A549 (cell line): ENCODE measurements around the gene CXXC5.

ENCODE experiments used
- EHMT2 ChIP-seq: fragments of 200-600 bp; sonication (generic); IDR thresholded peaks from 2 replicates; pipeline ENCODE4 v1.6.1; 2016; ENCODE audit warnings: antibody characterized with exemption, low read depth, mild to moderate bottlenecking, moderate library complexity
- EP300 ChIP-seq, 2 experiments: fragments of >200 bp; sonication (Bioruptor Twin); formaldehyde crosslinking; IDR thresholded peaks; 2 replicates in 1 of 2; 3 replicates in 1 of 2; pipeline ENCODE4 v1.6.1; 2016 to 2017
- FOSL2 ChIP-seq, 2 experiments: fragments of 450-650 bp in 1 of 2; fragments of >200 bp in 1 of 2; sonication (Bioruptor Twin) in 1 of 2; formaldehyde crosslinking; IDR thresholded peaks; 2 replicates each; pipeline versions ENCODE4 v1.5.0 to v1.6.1; 2016 to 2020; ENCODE audit warnings: mild to moderate bottlenecking in 1 of 2, moderate library complexity in 1 of 2
- JUN ChIP-seq, 2 experiments: fragments of >200 bp; sonication (Bioruptor Twin); formaldehyde crosslinking; IDR thresholded peaks; 2 replicates in 1 of 2; 3 replicates in 1 of 2; pipeline ENCODE4 v1.6.1; 2016 to 2017
- JUNB ChIP-seq: fragments of >200 bp; sonication (Bioruptor Twin); formaldehyde crosslinking; IDR thresholded peaks from 2 replicates; pipeline ENCODE4 v1.6.1; 2016
- POLR2AphosphoS2 ChIP-seq: conservative IDR thresholded peaks from 2 replicates; pipeline ENCODE4 v1.6.1; 2012; ENCODE audit warnings: low read length, improper control_type of control experiment, inconsistent platforms
- REST ChIP-seq: fragments of 200-600 bp; sonication (generic); IDR thresholded peaks from 2 replicates; pipeline ENCODE4 v1.6.1; 2016; ENCODE audit warnings: antibody characterized with exemption, mild to moderate bottlenecking, moderate library complexity
- SMC3 ChIP-seq: fragments of >200 bp; sonication (Bioruptor Twin); formaldehyde crosslinking; IDR thresholded peaks from 3 replicates; pipeline ENCODE4 v1.6.1; 2018; ENCODE audit warnings: inconsistent platforms
- TP53 ChIP-seq: fragments of 250-450 bp; sonication (Bioruptor Pico); IDR thresholded peaks from 2 replicates; pipeline ENCODE4 v1.5.0; 2021; ENCODE audit warnings: mild to moderate bottlenecking, moderate library complexity
- TF ChIP-seq, protein P1 (sequence below): fragments of >200 bp; sonication (Bioruptor Twin); formaldehyde crosslinking; IDR thresholded peaks from 3 replicates; pipeline ENCODE4 v1.5.1; 2016

DNA sequence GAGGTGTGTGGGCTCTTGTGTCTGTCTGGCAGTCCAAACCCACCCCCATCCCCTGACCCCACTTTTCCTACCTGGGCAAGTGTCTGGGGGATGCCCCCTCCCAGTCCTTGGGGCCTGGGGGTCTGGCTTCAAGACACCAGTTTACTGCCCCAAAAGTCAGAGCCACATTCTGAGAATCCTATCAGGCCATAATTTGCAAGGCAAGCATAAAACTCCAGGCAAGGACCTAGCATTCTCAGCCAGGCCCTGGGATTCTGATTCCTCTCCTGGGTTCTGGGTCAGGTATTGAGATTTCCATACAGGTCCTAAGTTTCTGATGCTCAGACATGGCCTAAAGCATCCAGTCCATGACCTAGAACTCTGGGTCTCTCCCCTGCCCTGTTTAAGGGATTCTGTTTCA lies 33.3 kb downstream of the CXXC5 start:
- TF ChIP-seq POLR2AphosphoS2 = no peak
- TF ChIP-seq TP53 (CRISPR knock-in tag) = no peak
- no peak for TF ChIP-seq EP300 (IDR thresholded peaks at IDR 0.05)
- TF ChIP-seq FOSL2 (IDR thresholded peaks at IDR 0.05) = no peak
- TF ChIP-seq FOSL2 (CRISPR knock-in tag; IDR thresholded peaks at IDR 0.05) = no peak
- TF ChIP-seq, protein P1, sequence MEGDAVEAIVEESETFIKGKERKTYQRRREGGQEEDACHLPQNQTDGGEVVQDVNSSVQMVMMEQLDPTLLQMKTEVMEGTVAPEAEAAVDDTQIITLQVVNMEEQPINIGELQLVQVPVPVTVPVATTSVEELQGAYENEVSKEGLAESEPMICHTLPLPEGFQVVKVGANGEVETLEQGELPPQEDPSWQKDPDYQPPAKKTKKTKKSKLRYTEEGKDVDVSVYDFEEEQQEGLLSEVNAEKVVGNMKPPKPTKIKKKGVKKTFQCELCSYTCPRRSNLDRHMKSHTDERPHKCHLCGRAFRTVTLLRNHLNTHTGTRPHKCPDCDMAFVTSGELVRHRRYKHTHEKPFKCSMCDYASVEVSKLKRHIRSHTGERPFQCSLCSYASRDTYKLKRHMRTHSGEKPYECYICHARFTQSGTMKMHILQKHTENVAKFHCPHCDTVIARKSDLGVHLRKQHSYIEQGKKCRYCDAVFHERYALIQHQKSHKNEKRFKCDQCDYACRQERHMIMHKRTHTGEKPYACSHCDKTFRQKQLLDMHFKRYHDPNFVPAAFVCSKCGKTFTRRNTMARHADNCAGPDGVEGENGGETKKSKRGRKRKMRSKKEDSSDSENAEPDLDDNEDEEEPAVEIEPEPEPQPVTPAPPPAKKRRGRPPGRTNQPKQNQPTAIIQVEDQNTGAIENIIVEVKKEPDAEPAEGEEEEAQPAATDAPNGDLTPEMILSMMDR = no peak
- TF ChIP-seq EHMT2 = no peak
- TF ChIP-seq REST = no peak
- TF ChIP-seq JUNB = no peak
- TF ChIP-seq SMC3 = no peak
- TF ChIP-seq JUN (IDR thresholded peaks at IDR 0.05) = no peak
